Kidney tubule cell (primary cell): ENCODE results near the gene RAB40C.
A peak's percentile ranks its signal among the peaks of the same experiment; 100 is the strongest.
"Not testable (repeated sequence)": the region's sequence is repeated elsewhere in the genome, so short reads cannot be mapped to it uniquely, and the experiment has no call there.

Experiments used
- DNase-seq: peaks from one replicate; pipeline ENCODE4 v3.0.0-alpha.2; 2018; ENCODE audit warnings: low spot score

RAB40C gene

DNA sequence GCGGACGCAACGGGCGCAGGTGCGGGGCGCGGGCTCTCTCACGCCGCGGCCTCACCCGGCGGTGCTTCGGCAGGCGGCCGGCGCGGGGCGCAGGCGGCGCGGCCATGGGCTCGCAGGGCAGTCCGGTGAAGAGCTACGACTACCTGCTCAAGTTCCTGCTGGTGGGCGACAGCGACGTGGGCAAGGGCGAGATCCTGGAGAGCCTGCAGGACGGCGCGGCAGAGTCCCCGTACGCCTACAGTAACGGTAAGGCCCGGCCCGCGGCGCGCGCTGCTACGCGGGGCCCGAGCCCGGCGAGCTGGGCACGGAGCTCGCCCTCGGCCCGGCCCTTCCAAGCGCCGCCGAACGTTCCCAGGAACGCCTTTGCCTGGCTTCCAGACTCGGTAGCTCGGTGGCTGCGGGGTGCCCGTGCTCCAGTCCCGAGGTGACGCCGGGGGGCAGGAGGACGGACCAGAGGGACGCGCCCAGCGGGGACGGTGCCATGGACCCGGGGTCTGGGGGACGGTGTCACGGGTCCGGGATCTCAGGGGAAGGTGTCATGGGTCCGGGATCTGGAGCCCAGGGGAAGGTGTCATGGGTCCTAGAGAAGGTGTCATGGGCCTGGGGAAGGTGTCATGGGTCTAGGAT is 435 bp downstream of the RAB40C start:
- DNase-seq: no peak

DNA sequence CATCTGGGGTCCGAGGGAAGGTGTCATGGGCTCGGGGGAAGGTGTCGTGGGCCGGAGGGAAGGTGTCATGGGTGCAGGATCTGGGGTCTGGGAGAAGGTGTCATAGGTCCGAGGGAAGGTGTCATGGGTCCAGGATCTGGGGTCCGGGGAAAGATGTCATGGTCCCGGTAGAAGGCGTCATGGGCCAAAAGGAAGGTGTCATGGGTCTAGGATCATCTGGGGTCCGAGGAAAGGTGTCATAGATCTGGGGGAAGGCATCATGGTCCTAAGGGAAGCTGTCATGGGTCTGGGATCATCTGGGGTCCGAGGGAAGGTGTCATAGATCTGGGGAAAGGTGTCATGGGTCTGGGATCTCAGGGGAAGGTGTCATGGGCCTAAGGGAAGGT is 942 bp downstream of the RAB40C start:
- no peak for DNase-seq

DNA sequence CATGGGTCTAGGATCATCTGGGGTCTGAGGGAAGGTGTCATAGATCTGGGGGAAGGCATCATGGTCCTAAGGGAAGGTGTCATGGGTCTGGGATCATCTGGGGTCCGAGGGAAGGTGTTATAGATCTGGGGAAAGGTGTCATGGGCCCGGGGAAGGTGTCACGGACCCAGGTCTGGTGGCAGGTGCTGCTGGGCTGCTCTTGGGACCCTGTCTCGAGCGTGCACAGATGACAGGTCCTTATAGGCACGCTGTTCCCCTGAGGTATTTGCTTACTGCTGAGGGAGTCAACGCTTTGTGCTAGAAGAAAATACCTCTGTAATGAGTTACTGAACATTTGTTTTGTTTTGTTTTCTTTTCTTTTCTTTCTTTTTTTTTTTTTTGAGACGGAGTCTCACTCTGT is 1.4 kb downstream of the RAB40C start:
- DNase-seq: no peak

DNA sequence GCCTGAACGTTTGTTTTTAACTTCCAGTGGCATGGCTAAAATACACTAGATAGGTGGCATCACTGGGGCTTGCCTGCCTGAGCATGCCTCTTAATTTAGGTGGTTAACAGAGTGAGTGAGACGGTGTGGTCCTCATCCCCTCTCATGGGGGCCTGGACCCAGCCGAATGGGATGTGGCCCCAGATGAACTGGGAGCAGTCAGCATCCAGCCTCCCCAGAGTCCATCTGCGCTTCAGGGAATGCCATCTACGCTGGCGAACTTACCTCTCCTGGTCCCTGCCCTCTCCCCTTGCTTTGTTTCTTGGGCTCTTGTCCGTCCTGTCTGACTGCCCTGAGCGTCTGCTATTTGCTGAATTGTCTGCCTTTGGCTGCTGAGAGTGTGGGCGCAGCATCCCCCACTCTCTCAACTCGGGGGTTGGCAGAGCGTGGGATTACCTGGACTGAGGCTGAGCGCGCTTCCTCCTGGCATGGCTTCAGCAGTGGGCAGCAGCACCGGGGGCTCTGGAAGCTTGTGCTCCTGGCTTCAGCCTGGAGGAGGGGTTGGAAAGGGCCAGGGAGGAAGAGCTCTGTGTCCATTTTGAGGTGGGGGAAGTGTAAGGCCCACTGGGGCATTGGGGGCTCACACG is 2.1 kb downstream of the RAB40C start:
- no peak for DNase-seq

DNA sequence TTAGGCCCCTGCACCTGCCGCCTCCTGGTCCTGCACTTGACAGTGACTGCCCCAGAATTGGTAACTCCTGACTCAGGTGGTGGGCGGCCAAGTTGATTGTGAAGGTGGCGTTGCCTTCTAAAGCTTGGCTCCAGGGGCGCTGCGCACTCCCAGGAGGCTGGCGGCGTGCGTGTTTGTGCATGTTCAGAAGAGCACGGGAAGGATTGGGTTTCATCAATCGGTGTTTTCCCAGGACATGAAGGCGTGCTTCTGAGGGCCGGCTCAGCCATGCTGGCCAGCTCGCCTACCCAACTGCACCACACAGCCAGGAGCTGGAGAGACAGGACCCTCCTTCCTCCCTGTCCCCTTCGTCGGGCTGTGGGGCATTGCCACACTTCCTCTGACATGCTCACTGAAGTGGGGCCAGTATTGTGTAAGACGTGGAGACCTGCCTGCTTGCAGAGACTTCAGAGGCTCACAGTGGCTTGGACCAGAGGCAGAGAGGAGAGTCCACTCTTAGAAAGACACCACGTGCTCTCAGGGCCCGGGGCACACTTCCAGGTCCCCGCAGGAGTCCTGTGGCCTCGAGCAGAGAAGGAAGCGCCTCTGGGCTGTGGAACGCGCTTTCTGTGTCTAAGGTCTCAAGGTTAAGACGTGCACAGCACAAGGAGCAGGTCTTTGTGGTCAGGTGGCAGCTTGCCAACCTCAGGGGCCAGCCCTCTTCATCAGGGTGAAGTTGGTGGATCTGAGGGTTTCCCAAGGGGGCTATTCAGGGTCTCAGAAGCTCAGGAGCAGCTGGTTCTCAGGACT is 2.8 kb downstream of the RAB40C start:
- peak; percentile 52 for DNase-seq

DNA sequence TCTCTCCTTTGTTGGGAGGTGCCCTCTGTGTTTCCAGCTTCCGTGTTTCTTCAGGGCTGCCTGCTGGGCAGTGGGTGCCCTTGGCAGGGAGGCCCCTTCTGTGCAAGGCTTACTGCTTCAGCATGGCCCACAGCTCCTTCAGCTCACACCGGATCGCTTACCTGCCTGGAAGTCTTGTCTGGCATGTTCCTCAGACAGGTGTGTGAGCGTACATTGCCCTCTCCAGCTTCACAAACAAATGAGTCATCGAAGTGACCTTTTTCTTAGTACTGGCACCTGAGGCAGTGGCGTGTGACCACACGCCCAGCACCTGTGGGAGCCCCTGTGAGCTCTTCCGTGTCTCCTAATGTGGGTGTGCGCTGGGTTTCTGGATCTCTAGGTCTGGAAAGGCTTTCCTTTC is 3.5 kb downstream of the RAB40C start:
- DNase-seq: peak; percentile 86

DNA sequence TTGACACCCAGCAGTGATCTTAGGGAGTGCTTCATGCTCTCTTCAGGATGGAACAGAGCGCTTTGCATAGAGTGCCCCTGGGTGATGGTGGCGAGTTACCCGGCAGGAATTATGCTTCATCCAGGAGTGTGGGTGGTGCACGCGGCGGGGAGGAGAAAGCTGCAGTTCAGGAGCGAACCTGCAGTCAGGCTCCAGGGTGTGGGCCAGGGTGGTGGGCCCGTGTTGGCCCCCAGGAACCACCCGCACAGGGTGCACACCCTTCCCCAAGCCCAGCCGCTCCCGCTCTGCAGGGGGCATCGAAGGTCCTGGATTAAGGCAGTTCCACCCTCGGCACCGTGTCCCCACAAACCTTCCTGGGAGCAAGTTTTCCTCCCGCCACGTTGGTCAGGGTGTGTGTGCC is 3.9 kb downstream of the RAB40C start:
- DNase-seq: no peak

DNA sequence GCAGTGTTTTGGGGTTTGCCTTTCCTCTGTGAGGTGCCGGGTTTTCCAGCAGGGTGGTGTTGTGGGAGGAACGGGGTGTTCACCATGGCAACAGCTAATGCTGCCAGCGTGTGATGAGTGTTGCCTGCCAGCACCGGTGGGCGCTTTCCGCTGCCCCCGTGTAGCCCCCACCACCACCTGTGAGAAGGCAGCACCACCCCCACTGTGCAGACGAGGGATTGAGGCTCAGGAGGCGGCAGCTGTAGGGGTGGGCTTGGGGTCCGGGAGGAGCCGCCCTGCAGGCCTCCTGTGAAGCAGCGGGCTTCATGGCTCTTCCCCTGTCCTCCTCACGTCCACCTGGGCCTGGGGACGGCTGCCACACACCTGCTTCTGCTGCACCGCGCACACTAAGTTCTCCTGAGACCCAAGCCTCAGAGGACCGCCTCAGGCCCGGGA is 5.2 kb downstream of the RAB40C start:
- no peak for DNase-seq

DNA sequence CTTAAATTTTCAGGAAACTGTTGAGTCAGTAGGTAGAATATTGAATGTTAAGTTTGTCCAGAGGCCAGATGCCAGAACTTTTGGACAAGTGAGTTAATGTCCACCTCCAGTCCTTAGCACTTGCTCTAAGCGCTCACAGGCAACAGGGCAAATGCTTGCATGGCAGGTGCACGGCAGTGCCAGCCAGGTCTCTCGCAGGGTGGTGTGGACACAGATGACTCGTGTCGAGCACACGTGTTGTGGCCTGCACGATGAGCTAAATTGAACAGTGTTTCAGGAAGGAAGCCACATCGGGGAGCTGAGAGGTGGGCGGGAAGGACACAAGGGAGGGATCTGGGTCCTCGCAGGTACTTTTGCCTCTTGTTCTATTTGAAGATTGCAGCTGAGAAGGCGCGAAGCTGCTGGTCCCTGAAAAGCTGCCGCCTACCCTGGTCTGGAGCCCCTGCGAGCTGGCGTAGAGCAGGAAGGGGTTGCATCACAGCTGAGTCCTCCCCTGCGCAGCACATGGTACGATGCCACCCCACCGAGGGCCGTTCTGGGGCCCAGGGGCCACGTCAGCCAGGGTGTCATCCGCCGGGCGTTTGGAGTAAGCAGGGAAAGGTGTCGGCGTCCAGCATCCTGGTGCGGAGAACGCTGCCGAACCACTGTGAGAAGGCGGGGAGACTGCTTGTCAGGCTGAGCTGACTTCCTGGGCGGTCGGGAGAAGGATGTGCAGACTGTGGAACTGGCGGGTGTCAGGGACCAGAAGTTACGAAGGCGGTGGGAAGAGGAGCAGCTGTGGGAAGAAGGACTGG is 6.3 kb downstream of the RAB40C start:
- DNase-seq: peak; percentile 28

DNA sequence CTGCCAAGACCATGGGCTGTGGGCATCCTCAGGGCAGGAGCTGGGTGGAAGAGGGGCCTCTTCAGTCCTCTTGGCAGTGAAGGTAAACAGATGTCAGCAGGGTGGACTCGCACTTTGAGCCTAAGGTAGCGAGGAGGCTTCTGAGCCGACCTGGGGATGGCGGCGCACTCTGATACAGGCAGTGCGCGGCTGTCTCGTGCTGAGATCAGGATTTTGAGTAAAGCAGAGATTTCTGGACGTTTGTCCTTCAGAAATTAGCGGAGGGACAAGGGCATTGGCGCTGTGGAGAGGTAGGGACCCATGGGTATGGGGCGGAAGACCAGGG is 6.8 kb downstream of the RAB40C start:
- DNase-seq: no peak

DNA sequence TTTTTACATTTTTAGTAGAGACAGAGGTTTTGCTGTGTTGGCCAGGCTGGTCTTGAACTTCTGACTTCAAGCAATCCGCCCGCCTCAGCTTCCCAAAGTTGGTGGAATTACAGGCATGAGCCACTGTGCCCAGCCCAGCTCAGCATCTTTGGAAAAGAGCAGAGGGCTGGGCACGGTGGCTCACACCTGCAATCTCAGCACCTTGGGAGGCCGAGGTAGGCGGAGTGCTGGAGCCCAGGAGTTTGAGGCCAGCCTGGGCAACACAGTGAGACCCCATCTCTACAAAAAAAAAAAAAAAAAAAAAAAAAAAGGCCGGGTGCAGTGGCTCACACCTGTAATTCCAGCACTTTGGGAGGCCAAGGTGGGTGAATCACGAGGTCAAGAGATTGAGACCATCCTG is 7.8 kb downstream of the RAB40C start:
- DNase-seq: not testable (repeated sequence)

DNA sequence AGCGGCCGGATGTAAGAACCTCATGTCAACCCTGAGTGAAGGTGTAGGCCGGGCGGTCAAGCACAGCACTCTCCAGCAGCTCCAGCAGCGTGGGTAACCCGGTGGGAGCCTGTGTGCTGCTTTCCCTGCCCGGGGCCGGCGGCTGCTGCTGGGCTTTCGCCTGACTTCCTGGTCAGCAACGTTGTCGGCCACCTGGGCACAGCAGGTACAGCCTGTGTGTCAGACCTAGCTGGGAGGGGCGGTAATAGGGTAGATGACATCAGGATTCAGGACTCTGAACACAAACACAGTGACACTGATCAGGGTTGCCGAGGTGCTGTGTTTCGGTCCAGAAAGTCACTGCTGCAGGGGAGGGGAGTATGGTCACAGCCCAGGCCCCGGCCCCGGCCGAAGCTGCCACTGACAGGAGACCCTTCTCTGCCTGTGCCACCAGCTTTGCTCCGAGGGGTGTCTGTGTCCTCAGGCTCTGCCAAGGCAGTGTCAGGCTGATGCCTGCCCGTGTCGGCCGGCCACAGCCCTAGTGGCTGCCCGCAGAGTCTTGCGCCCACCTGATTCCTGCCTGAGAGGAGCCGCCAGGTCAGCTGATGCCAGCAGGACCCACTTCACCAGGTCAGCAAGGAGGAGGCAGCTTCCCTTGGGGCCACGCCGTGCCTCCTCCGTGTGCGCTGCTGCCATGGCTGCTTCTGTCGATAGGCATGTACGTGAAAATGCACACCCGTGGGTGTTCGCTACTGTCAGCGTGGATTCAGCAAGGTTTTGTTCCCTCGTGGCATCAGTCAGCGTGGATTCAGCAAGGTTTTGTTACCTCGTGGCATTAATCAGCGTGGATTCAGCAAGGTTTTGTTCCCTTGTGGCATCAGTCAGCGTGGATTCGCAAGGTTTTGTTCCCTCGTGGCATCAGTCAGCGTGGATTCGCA is 9.2 kb downstream of the RAB40C start:
- peak; percentile 35 for DNase-seq

DNA sequence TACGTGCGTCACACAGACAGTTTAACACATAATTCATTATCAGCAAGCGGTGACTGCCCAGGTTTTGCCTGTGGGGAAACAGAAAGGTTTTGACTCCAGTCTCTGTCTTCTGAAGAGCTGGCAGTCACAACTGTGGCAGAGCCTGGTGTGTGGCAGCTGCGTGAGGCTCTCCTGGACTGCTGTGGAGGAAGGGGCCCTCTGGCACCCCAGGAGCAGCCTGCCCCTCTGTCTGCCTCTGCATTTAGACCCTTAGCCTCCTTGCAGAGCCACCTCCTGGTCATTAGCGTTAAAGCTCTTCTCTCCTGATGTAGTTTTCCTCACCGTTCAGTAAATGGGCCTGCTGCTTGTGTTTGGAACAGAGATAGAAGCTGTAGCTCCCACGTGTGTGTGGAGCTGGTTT is 10.9 kb downstream of the RAB40C start:
- no peak for DNase-seq

DNA sequence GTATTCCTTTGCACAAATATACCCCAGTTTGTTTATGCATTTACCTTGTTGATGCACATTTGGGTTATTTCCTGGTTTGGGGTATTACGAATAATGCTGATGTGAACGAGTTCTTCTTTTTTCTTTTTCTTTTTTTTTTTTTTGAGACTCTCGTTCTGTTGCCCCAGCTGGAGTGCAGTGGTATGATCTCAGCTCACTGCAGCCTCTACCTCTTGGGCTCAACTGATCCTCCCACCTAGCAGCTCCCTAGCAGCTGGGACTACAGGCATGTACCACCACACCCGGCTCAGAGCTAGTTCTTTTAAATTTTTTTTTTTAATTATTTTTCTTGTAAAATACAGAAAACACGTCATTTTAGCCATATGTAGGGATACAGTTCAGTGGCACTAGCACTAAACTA is 14.1 kb downstream of the RAB40C start:
- DNase-seq: no peak

DNA sequence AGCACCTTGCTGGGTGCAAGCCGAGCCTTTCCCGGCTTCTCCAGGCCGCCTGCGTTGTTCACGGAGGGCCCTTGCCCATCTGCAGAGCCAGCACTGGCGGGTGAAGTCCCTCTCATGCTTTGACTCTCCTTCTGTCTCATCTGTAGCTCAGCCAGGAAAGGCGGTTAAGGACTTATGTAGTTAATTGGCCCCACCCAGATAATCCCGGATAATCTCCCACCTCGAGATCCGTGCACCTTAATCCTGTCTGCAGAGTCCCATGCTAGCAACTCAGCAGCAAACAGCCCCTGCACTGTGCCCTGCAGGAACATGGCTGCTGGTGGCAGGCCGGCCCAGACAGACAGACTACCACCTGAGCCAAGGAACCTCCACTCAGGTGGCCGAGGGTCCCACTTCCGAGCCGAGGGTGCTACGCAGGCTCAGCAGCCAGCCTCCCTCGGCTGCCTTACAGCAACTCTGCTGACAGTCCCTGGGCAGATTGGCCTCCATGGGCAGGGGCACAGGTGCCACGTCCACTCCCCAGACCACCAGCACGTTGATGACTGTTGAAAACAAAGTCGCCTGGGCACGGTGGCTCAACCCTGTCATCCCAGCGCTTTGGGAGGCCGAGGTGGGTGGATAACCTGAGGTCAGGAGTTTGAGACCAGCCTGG is 16.9 kb downstream of the RAB40C start:
- no peak for DNase-seq

DNA sequence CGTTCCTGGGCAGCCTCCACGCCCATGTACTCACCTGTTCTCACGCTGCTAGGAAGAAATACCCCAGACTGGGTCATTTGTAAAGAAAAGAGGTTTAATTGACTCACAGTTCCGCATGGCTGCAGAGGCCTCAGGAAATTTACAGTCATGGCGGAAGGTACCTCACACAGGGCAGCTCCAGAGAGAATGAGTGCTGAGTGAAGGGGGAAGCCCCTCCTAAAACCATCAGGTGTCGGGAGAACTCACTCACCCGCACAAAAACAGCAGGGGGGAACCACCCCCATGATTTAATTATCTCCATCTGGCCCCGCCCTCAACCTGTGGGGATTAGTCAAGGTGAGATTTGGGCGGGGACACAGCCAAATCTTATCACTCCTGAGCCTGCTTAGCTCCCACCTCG is 18.2 kb downstream of the RAB40C start:
- DNase-seq: peak; percentile 66

DNA sequence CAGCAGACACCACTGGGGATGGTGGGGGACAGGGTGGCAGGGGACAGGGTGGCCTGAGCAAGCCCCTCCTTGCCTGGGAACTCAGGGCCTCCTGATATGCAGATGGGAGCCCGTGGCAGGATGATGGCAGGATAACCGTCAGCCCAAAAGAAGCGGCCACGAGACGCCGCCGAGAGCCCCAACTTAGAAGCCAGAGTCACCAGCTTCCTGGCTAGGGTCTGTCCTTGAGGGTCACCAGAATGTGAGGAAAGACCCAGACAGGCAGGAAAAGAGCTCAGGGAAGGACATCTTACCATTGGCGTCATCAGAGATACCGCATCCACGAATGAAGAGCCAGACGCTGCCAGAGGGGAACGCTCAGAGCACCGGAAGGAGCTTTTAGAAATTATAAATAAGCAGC is 19.4 kb downstream of the RAB40C start:
- DNase-seq: no peak

DNA sequence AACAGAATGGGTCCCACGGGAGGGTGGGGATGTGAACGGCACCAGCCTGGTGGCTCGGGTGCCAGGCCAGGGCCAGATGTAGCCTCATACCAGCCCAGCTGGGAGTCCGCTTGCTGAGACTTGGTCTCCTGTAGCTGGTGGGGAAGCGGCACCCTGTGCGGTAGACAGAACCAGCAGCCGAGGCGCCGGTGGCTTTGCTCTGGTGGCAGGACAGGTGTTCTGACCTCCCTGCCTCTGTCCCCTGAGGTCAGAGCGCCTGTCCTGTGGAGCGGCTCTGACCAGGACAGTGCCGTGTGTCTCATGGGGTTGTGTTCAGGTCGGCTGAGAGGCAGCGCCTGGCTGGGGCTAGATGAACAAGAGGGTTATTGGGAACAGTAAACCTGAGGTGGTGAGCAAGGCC is 20.1 kb downstream of the RAB40C start:
- no peak for DNase-seq

DNA sequence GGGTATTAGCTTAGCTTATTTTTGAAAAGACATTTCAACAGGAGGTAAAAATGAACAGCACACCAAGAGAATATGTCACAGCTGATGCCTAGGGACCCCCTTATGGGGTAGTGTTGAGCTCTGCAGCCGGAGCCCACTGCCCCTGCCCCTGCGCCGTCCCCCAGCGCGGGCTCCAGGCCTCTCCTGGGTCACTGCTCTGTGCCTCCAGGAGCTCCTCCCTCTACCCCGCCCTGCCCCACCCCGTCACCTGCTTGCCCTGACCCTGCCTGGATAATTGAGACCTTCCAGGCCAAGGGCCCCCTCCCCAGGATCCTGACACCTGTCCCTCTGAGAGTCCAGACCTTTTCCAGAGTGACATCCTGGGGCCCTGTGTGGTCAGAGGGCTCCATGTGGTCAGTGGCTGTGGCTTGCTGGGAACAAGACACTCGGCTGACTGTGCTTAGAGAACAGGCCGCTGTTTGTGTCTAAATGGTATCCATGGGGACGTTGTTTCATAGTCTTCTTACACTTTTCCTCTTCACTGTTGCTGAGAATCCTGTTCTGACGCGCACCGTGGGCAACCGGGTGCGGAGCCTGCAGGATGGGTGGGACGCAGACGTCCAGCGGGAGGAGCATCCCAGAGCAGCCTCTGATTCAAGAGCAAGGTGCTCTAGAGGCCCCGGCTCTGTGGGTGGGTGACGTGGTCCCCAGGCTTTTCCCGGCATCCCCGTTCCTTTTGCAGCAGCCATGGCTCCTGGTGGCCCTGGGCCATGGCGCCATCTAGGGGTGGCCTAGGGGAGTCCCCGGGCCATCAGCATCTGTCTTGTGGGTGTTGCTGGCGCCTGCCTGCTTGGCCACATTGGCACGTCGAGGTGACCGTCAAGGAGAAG is 20.9 kb downstream of the RAB40C start:
- DNase-seq: peak; percentile 79

DNA sequence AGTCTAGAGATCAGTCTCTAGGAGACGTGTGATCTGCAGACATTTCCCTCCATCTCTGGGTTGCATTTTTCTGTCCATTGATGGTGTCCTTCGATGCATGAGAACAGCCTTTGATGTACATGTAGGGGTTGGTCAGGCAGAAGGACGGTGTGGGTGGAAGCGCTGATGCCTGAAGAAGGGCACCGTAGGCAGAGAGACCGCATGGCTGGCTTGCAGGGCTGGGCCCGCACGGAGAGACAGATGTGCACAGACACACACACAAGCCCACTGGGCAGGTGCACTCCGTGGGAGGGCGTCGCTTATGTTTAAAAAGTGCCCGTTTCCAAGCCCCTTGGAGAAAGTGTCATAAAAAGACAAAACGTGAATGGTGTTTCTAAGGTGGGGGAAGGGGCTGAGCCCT is 25.3 kb downstream of the RAB40C start:
- DNase-seq: no peak
